GM12878 (cell line): ENCODE results near the gene KIDINS220. TPM values are rescaled to one million over a fixed set of nuclear protein-coding genes. Genes with fewer than 3 reads are reported as not detected.

Source experiments
- BCL11A ChIP-seq: IDR thresholded peaks from 2 replicates; pipeline ENCODE4 v1.6.1; 2011; ENCODE audit warnings: low read depth, low read length
- BHLHE40 ChIP-seq, 2 experiments: fragments of 450-650 bp in 1 of 2; IDR thresholded peaks; 2 replicates each; pipeline ENCODE4 v1.6.1; 2011 to 2017; ENCODE audit warnings: low read depth in 2 of 2, borderline replicate concordance in 1 of 2, improper control_type of control experiment in 1 of 2, low read length in 1 of 2, mild to moderate bottlenecking in 1 of 2
- CHD2 ChIP-seq: IDR thresholded peaks from 2 replicates; pipeline ENCODE4 v1.6.1; 2011; ENCODE audit warnings: low read depth, low read length, improper control_type of control experiment, borderline replicate concordance
- EP300 ChIP-seq, 2 experiments: fragments of 150-350 bp in 1 of 2; IDR thresholded peaks; 2 replicates each; pipeline ENCODE4 v1.6.1; 2011 to 2012; ENCODE audit warnings: low read depth in 2 of 2, low read length in 2 of 2, borderline replicate concordance in 1 of 2, improper control_type of control experiment in 1 of 2, inconsistent platforms in 1 of 2; ENCODE audit not compliant: control insufficient read depth in 1 of 2
- FOXK2 ChIP-seq: fragments of 450-650 bp; IDR thresholded peaks from 2 replicates; pipeline ENCODE4 v1.6.1; 2017; ENCODE audit warnings: mild to moderate bottlenecking, moderate library complexity
- GABPA ChIP-seq: IDR thresholded peaks from 2 replicates; pipeline ENCODE4 v1.6.1; 2014; ENCODE audit warnings: antibody characterized with exemption, low read depth, mild to moderate bottlenecking, inconsistent platforms
- HCFC1 ChIP-seq: fragments of 150-350 bp; IDR thresholded peaks from 2 replicates; pipeline ENCODE4 v1.6.1; 2014; ENCODE audit warnings: low read length
- IKZF2 ChIP-seq, 2 experiments: fragments of 450-650 bp; IDR thresholded peaks; 2 replicates each; pipeline ENCODE4 v1.6.1; 2017; ENCODE audit warnings: mild to moderate bottlenecking in 2 of 2, moderate library complexity in 2 of 2
- JUNB ChIP-seq: IDR thresholded peaks from 2 replicates; pipeline ENCODE4 v1.6.1; 2016; ENCODE audit warnings: antibody characterized with exemption, mild to moderate bottlenecking
- MTA2 ChIP-seq: fragments of 450-650 bp; IDR thresholded peaks from 2 replicates; pipeline ENCODE4 v1.6.1; 2016; ENCODE audit warnings: low read depth, mild to moderate bottlenecking, moderate library complexity
- MYB ChIP-seq: fragments of 150-350 bp; IDR thresholded peaks from 2 replicates; pipeline ENCODE4 v1.6.1; 2014; ENCODE audit warnings: mild to moderate bottlenecking, low read depth, low read length, borderline replicate concordance
- NFXL1 ChIP-seq: fragments of 450-650 bp; IDR thresholded peaks from 2 replicates; pipeline ENCODE4 v1.6.1; 2017; ENCODE audit warnings: antibody characterized with exemption, mild to moderate bottlenecking, borderline replicate concordance
- NFYB ChIP-seq: IDR thresholded peaks from 2 replicates; pipeline ENCODE4 v1.6.1; 2011; ENCODE audit warnings: low read depth, mild to moderate bottlenecking, low read length, improper control_type of control experiment, moderate library complexity; ENCODE audit not compliant: insufficient read depth
- RELA ChIP-seq: fragments of 450-650 bp; IDR thresholded peaks from 2 replicates; pipeline ENCODE4 v1.8.0; 2014; ENCODE audit warnings: borderline replicate concordance; ENCODE audit not compliant: partially characterized antibody
- RELB ChIP-seq: fragments of 450-650 bp; IDR thresholded peaks from 2 replicates; pipeline ENCODE4 v1.6.1; 2017; ENCODE audit warnings: low read depth, mild to moderate bottlenecking, moderate library complexity
- SPI1 ChIP-seq: IDR thresholded peaks from 2 replicates; pipeline ENCODE4 v1.6.1; 2011; ENCODE audit warnings: low read depth, mild to moderate bottlenecking, low read length, moderate library complexity, borderline replicate concordance; ENCODE audit not compliant: insufficient read depth
- SRF ChIP-seq, 2 experiments: IDR thresholded peaks; 2 replicates each; pipeline ENCODE4 v1.6.1; 2011; ENCODE audit warnings: low read depth in 2 of 2, low read length in 2 of 2, mild to moderate bottlenecking in 1 of 2, moderate library complexity in 1 of 2
- SUPT20H ChIP-seq: IDR thresholded peaks from 2 replicates; pipeline ENCODE4 v1.6.1; 2011; ENCODE audit warnings: low read depth, mild to moderate bottlenecking, low read length, moderate library complexity, borderline replicate concordance; ENCODE audit not compliant: control insufficient read depth
- TCF7 ChIP-seq: IDR thresholded peaks from 2 replicates; pipeline ENCODE4 v1.6.1; 2014; ENCODE audit warnings: antibody characterized with exemption, borderline replicate concordance
- USF1 ChIP-seq: IDR thresholded peaks from 2 replicates; pipeline ENCODE4 v1.6.1; 2011; ENCODE audit warnings: borderline replicate concordance, low read depth, mild to moderate bottlenecking, moderate library complexity, mixed read lengths, low read length; ENCODE audit not compliant: insufficient read depth; ENCODE audit errors: extremely low read length
- WRNIP1 ChIP-seq: IDR thresholded peaks from 2 replicates; pipeline ENCODE4 v1.6.1; 2011; ENCODE audit warnings: low read depth, low read length, improper control_type of control experiment, borderline replicate concordance
- YBX1 ChIP-seq: fragments of 450-650 bp; IDR thresholded peaks from 2 replicates; pipeline ENCODE4 v1.6.1; 2016; ENCODE audit warnings: antibody characterized with exemption
- ZNF217 ChIP-seq: fragments of 450-650 bp; IDR thresholded peaks from 2 replicates; pipeline ENCODE4 v1.6.1; 2017; ENCODE audit warnings: antibody characterized with exemption, mild to moderate bottlenecking
- ZNF274 ChIP-seq: IDR thresholded peaks from one replicate; pipeline ENCODE4 v1.8.0; 2011; ENCODE audit not compliant: insufficient read length, insufficient read depth
- polyA plus RNA-seq, 11 experiments: library from polyadenylated mRNA; depleted of rRNA in 4 of 11; unstranded in 6 of 11; stranded (reverse) in 5 of 11; fragments of >200 nt; fragmentation: Nextera tagmentation in 4 of 11; fragmentation: Illumina TruSeq in 1 of 11; extraction: Ambion mirVana in 4 of 11; extraction: Trizol in 1 of 11; gene quantifications; 1 replicate in 1 of 11; 2 replicates in 10 of 11; pipeline versions ENCODE4 v1.2.1 to v1.2.3, GENCODE V29; 2011 to 2016; ENCODE audit warnings: inconsistent platforms in 2 of 11, missing spikeins in 2 of 11, low read depth in 1 of 11
- total RNA-seq, 4 experiments: library from RNA; depleted of rRNA in 3 of 4; stranded (reverse); fragments of >200 nt in 3 of 4; fragmentation: Illumina TruSeq in 1 of 4; extraction: Trizol in 1 of 4; gene quantifications; 2 replicates each; pipeline versions ENCODE4 v1.2.1 to v1.2.3, GENCODE V29; 2013 to 2021
- TF ChIP-seq, protein P1 (sequence below): fragments of 450-650 bp; formaldehyde crosslinking; IDR thresholded peaks from 2 replicates; pipeline ENCODE4 v1.4.0; 2022; ENCODE audit warnings: mild to moderate bottlenecking, moderate library complexity

KIDINS220 gene
- total and polyA plus RNA-seq, 10 of the 15 experiments (the other 5 are each of a cell fraction or from before 2014, with no cell fraction given), result 6.0 to 31.2 (median 16.0) TPM

DNA sequence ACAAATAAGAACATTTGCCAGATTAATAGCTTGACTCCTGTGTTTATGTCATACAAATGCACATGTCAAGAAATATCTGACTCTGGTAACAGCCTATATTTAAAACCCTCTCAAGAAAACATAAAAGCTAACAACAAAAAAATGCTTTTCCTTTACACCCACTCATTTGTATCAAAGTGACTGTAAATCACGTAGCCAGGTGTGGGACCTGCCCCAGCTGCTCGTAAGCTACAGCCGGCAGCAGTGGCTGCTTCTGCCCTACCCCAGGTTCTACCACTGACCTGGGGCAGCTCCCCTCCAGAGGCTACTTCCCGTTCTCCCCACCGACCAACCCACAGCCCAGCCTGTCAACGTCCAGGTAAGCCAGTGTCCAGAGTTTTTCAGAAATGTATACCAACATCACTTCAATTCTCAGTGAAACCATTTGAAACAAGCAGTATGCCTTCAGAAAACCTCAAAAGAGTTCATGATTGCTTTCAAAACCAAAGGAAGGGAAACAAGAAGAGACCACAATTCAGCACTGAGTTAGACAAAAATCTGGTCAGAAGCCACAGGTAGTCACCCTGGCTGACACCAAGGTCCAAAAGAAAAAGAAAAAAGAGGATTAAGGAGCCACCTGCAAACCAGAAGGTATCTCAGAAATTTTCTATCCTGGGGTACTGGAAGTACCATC is 40.4 kb downstream of the KIDINS220 start (continued):
- TF ChIP-seq BHLHE40 (IDR thresholded peaks at IDR 0.05; ENCODE audit: borderline replicate concordance in 1 of 2, low read depth in 2 of 2, low read length in 1 of 2) (no peak), BCL11A (no peak), JUNB (peak; percentile 33), SPI1 (peak; percentile 14; the same call in 1 of the 2 replicates), SUPT20H (no peak), MTA2 (peak; percentile 40; the same call in 1 of the 2 replicates), FOXK2 (no peak), IKZF2 (IDR thresholded peaks at IDR 0.05) (peak; percentile 31 to 53; a peak in 2 of 4 replicates), NFXL1 (no peak), EP300 (IDR thresholded peaks at IDR 0.05; ENCODE audit: borderline replicate concordance in 1 of 2, control insufficient read depth in 1 of 2, low read depth in 2 of 2, low read length in 2 of 2) (no peak), TCF7 (0 out of 2 replicates have a peak, but pooled peaks have one; percentile 41), SRF (IDR thresholded peaks at IDR 0.05; ENCODE audit: low read depth in 2 of 2, low read length in 2 of 2) (no peak), ZNF217 (no peak), MYB (no peak), RELB (0 out of 2 replicates have a peak, but pooled peaks have one; percentile 19), NFYB (no peak), USF1 (no peak), HCFC1 (no peak), CHD2 (no peak), GABPA (0 out of 2 replicates have a peak, but pooled peaks have one; percentile 12), ZNF274 (no peak), RELA (no peak), YBX1 (no peak), WRNIP1 (no peak)
- TF ChIP-seq, protein P1, sequence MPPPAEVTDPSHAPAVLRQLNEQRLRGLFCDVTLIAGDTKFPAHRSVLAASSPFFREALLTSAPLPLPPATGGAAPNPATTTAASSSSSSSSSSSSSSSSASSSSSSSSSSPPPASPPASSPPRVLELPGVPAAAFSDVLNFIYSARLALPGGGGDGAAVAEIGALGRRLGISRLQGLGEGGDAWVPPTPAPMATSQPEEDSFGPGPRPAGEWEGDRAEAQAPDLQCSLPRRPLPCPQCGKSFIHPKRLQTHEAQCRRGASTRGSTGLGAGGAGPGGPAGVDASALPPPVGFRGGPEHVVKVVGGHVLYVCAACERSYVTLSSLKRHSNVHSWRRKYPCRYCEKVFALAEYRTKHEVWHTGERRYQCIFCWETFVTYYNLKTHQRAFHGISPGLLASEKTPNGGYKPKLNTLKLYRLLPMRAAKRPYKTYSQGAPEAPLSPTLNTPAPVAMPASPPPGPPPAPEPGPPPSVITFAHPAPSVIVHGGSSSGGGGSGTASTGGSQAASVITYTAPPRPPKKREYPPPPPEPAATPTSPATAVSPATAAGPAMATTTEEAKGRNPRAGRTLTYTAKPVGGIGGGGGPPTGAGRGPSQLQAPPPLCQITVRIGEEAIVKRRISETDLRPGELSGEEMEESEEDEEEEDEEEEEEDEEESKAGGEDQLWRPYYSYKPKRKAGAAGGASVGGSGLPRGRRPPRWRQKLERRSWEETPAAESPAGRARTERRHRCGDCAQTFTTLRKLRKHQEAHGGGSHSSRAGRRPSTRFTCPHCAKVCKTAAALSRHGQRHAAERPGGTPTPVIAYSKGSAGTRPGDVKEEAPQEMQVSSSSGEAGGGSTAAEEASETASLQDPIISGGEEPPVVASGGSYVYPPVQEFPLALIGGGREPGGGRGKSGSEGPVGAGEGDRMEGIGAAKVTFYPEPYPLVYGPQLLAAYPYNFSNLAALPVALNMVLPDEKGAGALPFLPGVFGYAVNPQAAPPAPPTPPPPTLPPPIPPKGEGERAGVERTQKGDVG (CRISPR knock-in tag), result no peak
